ENCODE measurements around the gene BARD1. TPM values are rescaled to one million over a fixed set of nuclear protein-coding genes. Genes with fewer than 3 reads are reported as not detected.

The BARD1 gene
- total RNA-seq, 1 donor from 2014 or later, result 27.8 TPM

GRCh38 chr2:214679736-214680135 is 129.7 kb downstream of the BARD1 start:
- TF ChIP-seq, protein P1, sequence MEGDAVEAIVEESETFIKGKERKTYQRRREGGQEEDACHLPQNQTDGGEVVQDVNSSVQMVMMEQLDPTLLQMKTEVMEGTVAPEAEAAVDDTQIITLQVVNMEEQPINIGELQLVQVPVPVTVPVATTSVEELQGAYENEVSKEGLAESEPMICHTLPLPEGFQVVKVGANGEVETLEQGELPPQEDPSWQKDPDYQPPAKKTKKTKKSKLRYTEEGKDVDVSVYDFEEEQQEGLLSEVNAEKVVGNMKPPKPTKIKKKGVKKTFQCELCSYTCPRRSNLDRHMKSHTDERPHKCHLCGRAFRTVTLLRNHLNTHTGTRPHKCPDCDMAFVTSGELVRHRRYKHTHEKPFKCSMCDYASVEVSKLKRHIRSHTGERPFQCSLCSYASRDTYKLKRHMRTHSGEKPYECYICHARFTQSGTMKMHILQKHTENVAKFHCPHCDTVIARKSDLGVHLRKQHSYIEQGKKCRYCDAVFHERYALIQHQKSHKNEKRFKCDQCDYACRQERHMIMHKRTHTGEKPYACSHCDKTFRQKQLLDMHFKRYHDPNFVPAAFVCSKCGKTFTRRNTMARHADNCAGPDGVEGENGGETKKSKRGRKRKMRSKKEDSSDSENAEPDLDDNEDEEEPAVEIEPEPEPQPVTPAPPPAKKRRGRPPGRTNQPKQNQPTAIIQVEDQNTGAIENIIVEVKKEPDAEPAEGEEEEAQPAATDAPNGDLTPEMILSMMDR (IDR thresholded peaks at IDR 0.05; ENCODE audit: unreplicated experiment), result no peak
- no peak overlapping the region for H3K27ac Mint-ChIP-seq
- H3K4me3 Mint-ChIP-seq (ENCODE audit: low read depth), result no peak overlapping the region
- H3K9me3 Mint-ChIP-seq (ENCODE audit: low read depth), result no peaks in the 10 kb centered on the region
- H3K27me3 Mint-ChIP-seq, result no peaks in the 10 kb centered on the region
- DNase-seq (ENCODE audit: low spot score, unreplicated experiment), result no peak
- H3K4me1 Mint-ChIP-seq (ENCODE audit: low read depth), result peaks cover 4% of the 10 kb centered on the region
- H3K36me3 Mint-ChIP-seq (ENCODE audit: insufficient read depth), result peaks cover 2% of the 10 kb centered on the region

GRCh38 chr2:214676421-214677089 is 132.9 kb downstream of the BARD1 start:
- TF ChIP-seq, protein P1 (IDR thresholded peaks at IDR 0.05; ENCODE audit: unreplicated experiment), result no peak
- no peak overlapping the region for H3K27ac Mint-ChIP-seq
- H3K9me3 Mint-ChIP-seq (ENCODE audit: low read depth), result no peaks in the 10 kb centered on the region
- no peak for DNase-seq (ENCODE audit: low spot score, unreplicated experiment)
- no peaks in the 10 kb centered on the region for H3K27me3 Mint-ChIP-seq
- H3K36me3 Mint-ChIP-seq (ENCODE audit: insufficient read depth), result peaks cover 2% of the 10 kb centered on the region
- H3K4me1 Mint-ChIP-seq (ENCODE audit: low read depth), result peaks cover 4% of the 10 kb centered on the region
- H3K4me3 Mint-ChIP-seq (ENCODE audit: low read depth), result no peak overlapping the region

Measured in progenitor cell of endocrine pancreas (in vitro differentiated cells).